ENCODE data around the gene DIPK2B. TPM values are rescaled to one million over a fixed set of nuclear protein-coding genes. Genes with fewer than 3 reads are reported as not detected.

DIPK2B gene
- total RNA-seq, 2 experiments from 2014 or later: not detected

- no peak for TF ChIP-seq CTCF (IDR thresholded peaks at IDR 0.05)
- Mint-ChIP-seq H3K9me3 (no peaks in the 10 kb centered on the region), H3K4me1 (ENCODE audit: low read depth) (no peaks in the 10 kb centered on the region), H3K36me3 (ENCODE audit: low read depth) (no peaks in the 10 kb centered on the region), H3K4me3 (no peak overlapping the region), H3K27ac (no peak overlapping the region), H3K27me3 (no peaks in the 10 kb centered on the region)
- Histone ChIP-seq H3K27ac (ENCODE audit: low read depth in 1 of 2, low read length in 2 of 2) (no peak overlapping the region), H3K27me3 (ENCODE audit: control insufficient read depth in 1 of 2, insufficient read depth in 2 of 2, low read length in 2 of 2) (no peaks in the 10 kb centered on the region), H3K9me3 (ENCODE audit: control insufficient read depth in 1 of 2, insufficient read depth in 1 of 2, low read length in 2 of 2) (no peaks in the 10 kb centered on the region), H3K36me3 (ENCODE audit: insufficient read depth, low read length) (no peaks in the 10 kb centered on the region), H3K4me1 (ENCODE audit: insufficient read depth, low read length) (no peaks in the 10 kb centered on the region), H3K4me3 (ENCODE audit: low read length) (no peak overlapping the region)
- ChIA-PET POLR2A (no interaction called here), CTCF (no interaction called here)
- ATAC-seq (ENCODE audit: poor library complexity): no peak
- intact Hi-C loops (cut with DNase I, micrococcal nuclease): no loop called here
- DNase-seq: no peak
Measured at GRCh38 chrX:45154462-45154861, 46.2 kb downstream of the DIPK2B start.

GRCh38 chrX:45154033-45154360 lies 46.7 kb downstream of the DIPK2B start:
- ATAC-seq (ENCODE audit: poor library complexity) (no peak), DNase-seq (no peak)
- H3K36me3 ChIP-seq (ENCODE audit: insufficient read depth, low read length): no peaks in the 10 kb centered on the region
- H3K27ac ChIP-seq (ENCODE audit: low read depth in 1 of 2, low read length in 2 of 2): no peak overlapping the region
- intact Hi-C loops (cut with DNase I, micrococcal nuclease): no loop called here
- H3K4me3 Mint-ChIP-seq: no peak overlapping the region
- no peaks in the 10 kb centered on the region for H3K4me1 ChIP-seq (ENCODE audit: insufficient read depth, low read length)
- H3K9me3 Mint-ChIP-seq: no peaks in the 10 kb centered on the region
- POLR2A ChIA-PET: no interaction called here
- no peaks in the 10 kb centered on the region for H3K9me3 ChIP-seq (ENCODE audit: control insufficient read depth in 1 of 2, insufficient read depth in 1 of 2, low read length in 2 of 2)
- no peaks in the 10 kb centered on the region for H3K27me3 ChIP-seq (ENCODE audit: control insufficient read depth in 1 of 2, insufficient read depth in 2 of 2, low read length in 2 of 2)
- H3K27me3 Mint-ChIP-seq: no peaks in the 10 kb centered on the region
- H3K4me3 ChIP-seq (ENCODE audit: low read length): no peak overlapping the region
- H3K36me3 Mint-ChIP-seq (ENCODE audit: low read depth): no peaks in the 10 kb centered on the region
- no peak for TF ChIP-seq CTCF (IDR thresholded peaks at IDR 0.05)
- CTCF ChIA-PET: no interaction called here
- H3K4me1 Mint-ChIP-seq (ENCODE audit: low read depth): no peaks in the 10 kb centered on the region
- H3K27ac Mint-ChIP-seq: no peak overlapping the region
